HEK293 (cell line): ENCODE results near the gene PTH2.

ENCODE experiments used
- CTCF ChIA-PET: fragments of 350-600 bp; formaldehyde crosslinking; extraction: SDS; loops from one replicate; lab custom pipeline; 2021; ENCODE audit warnings: antibody characterized with exemption; lab: Yijun Ruan, JAX
- POLR2A ChIA-PET: fragments of 300-600 bp; formaldehyde crosslinking; extraction: SDS; loops from one replicate; lab custom pipeline; 2020; ENCODE audit warnings: antibody characterized with exemption, inconsistent platforms; lab: Yijun Ruan, JAX
- H3K27ac ChIP-seq: fragments of 200-500 bp; sonication (Bioruptor generic); 2 replicates; pipeline ENCODE4 v1.5.1; 2014; ENCODE audit warnings: low read depth, low read length, control low read depth, inconsistent platforms; ENCODE audit errors: extremely low read depth
- H3K36me3 ChIP-seq, 2 experiments: fragments of 200-500 bp in 1 of 2; sonication (Bioruptor generic) in 1 of 2; 1 replicate in 1 of 2; 2 replicates in 1 of 2; pipeline ENCODE4 v1.5.1; 2014 to 2017; ENCODE audit warnings: inconsistent platforms in 2 of 2, low read length in 2 of 2; ENCODE audit not compliant: control insufficient read depth in 2 of 2, insufficient read depth in 1 of 2
- H3K4me1 ChIP-seq: fragments of 200-500 bp; sonication (Bioruptor generic); 2 replicates; pipeline ENCODE4 v1.5.1; 2014; ENCODE audit warnings: mild to moderate bottlenecking, low read length, inconsistent platforms; ENCODE audit not compliant: control insufficient read depth, insufficient read depth
- H3K4me3 ChIP-seq: 2 replicates; pipeline ENCODE4 v1.5.1; 2011; ENCODE audit warnings: low read depth, mild to moderate bottlenecking, control low read depth, low read length, moderate library complexity
- H3K9me3 ChIP-seq: fragments of 200-500 bp; sonication (Bioruptor generic); 2 replicates; pipeline ENCODE4 v1.5.1; 2014; ENCODE audit warnings: low read depth, low read length, inconsistent platforms; ENCODE audit not compliant: control insufficient read depth, insufficient read depth
- BCL11A ChIP-seq: fragments of 450-650 bp; formaldehyde crosslinking; IDR thresholded peaks from 2 replicates; pipeline ENCODE4 v1.5.1; 2016; ENCODE audit warnings: low read depth, missing biosample characterization, missing genetic modification characterization
- HOXD13 ChIP-seq: sonication (generic); formaldehyde crosslinking; IDR thresholded peaks from 2 replicates; pipeline ENCODE4 v1.8.0; 2022; ENCODE audit warnings: missing genetic modification reagents, borderline replicate concordance
- PRDM10 ChIP-seq: fragments of 450-650 bp; formaldehyde crosslinking; IDR thresholded peaks from 2 replicates; pipeline ENCODE4 v1.5.1; 2016; ENCODE audit warnings: missing biosample characterization, missing genetic modification characterization
- RBAK ChIP-seq: fragments of 450-650 bp; formaldehyde crosslinking; IDR thresholded peaks from 2 replicates; pipeline ENCODE4 v1.5.1; 2016; ENCODE audit warnings: missing biosample characterization, missing genetic modification characterization
- REPIN1 ChIP-seq: fragments of 450-650 bp; formaldehyde crosslinking; IDR thresholded peaks from 2 replicates; pipeline ENCODE4 v1.5.1; 2017; ENCODE audit warnings: missing biosample characterization, missing genetic modification characterization, low read depth
- SP3 ChIP-seq: fragments of 450-650 bp; formaldehyde crosslinking; IDR thresholded peaks from 2 replicates; pipeline ENCODE4 v1.5.1; 2016; ENCODE audit warnings: missing biosample characterization, missing genetic modification characterization
- TSHZ1 ChIP-seq: fragments of 450-650 bp; formaldehyde crosslinking; IDR thresholded peaks from 2 replicates; pipeline ENCODE4 v1.5.1; 2016; ENCODE audit warnings: missing biosample characterization, missing genetic modification characterization, borderline replicate concordance
- YY2 ChIP-seq: fragments of 450-650 bp; formaldehyde crosslinking; IDR thresholded peaks from 2 replicates; pipeline ENCODE4 v1.5.1; 2016; ENCODE audit warnings: missing biosample characterization, missing genetic modification characterization
- ZBTB7A ChIP-seq: fragments of 450-650 bp; formaldehyde crosslinking; IDR thresholded peaks from 2 replicates; pipeline ENCODE4 v1.5.1; 2016; ENCODE audit warnings: low read depth, missing biosample characterization, missing genetic modification characterization
- ZFP37 ChIP-seq: fragments of 450-650 bp; formaldehyde crosslinking; IDR thresholded peaks from 2 replicates; pipeline ENCODE4 v1.5.1; 2016; ENCODE audit warnings: missing biosample characterization, missing genetic modification characterization
- ZNF169 ChIP-seq: fragments of 450-650 bp; formaldehyde crosslinking; IDR thresholded peaks from 2 replicates; pipeline ENCODE4 v1.5.1; 2016; ENCODE audit warnings: missing biosample characterization, missing genetic modification characterization
- ZNF2 ChIP-seq: fragments of 450-650 bp; formaldehyde crosslinking; IDR thresholded peaks from 2 replicates; pipeline ENCODE4 v1.5.1; 2016; ENCODE audit warnings: missing biosample characterization, missing genetic modification characterization
- ZNF214 ChIP-seq: fragments of 450-650 bp; formaldehyde crosslinking; IDR thresholded peaks from 2 replicates; pipeline ENCODE4 v1.5.1; 2017; ENCODE audit warnings: missing biosample characterization, mild to moderate bottlenecking, missing genetic modification characterization, borderline replicate concordance
- ZNF26 ChIP-seq: fragments of 450-650 bp; formaldehyde crosslinking; IDR thresholded peaks from 2 replicates; pipeline ENCODE4 v1.5.1; 2016; ENCODE audit warnings: missing biosample characterization, missing genetic modification characterization
- ZNF354C ChIP-seq: fragments of 450-650 bp; formaldehyde crosslinking; IDR thresholded peaks from 2 replicates; pipeline ENCODE4 v1.5.1; 2016; ENCODE audit warnings: missing biosample characterization, missing genetic modification characterization, low read depth, borderline replicate concordance
- ZNF404 ChIP-seq: fragments of 450-650 bp; formaldehyde crosslinking; IDR thresholded peaks from 2 replicates; pipeline ENCODE4 v1.5.1; 2017; ENCODE audit warnings: missing biosample characterization, missing genetic modification characterization
- ZNF426 ChIP-seq: fragments of 450-650 bp; formaldehyde crosslinking; IDR thresholded peaks from 2 replicates; pipeline ENCODE4 v1.5.1; 2017; ENCODE audit warnings: missing biosample characterization, missing genetic modification characterization, mild to moderate bottlenecking, inconsistent platforms, moderate library complexity
- ZNF530 ChIP-seq: fragments of 450-650 bp; formaldehyde crosslinking; IDR thresholded peaks from 2 replicates; pipeline ENCODE4 v1.5.1; 2016; ENCODE audit warnings: low read depth, missing biosample characterization, missing genetic modification characterization
- ZNF580 ChIP-seq: fragments of 450-650 bp; formaldehyde crosslinking; IDR thresholded peaks from 2 replicates; pipeline ENCODE4 v1.5.1; 2016; ENCODE audit warnings: missing biosample characterization, missing genetic modification characterization
- ZNF776 ChIP-seq: fragments of 450-650 bp; formaldehyde crosslinking; IDR thresholded peaks from 2 replicates; pipeline ENCODE4 v1.5.0; 2017; ENCODE audit warnings: missing biosample characterization, missing genetic modification characterization, borderline replicate concordance
- ZNF791 ChIP-seq: fragments of 450-650 bp; formaldehyde crosslinking; IDR thresholded peaks from 2 replicates; pipeline ENCODE4 v1.5.1; 2016; ENCODE audit warnings: missing biosample characterization, missing genetic modification characterization
- ZSCAN16 ChIP-seq: fragments of 450-650 bp; formaldehyde crosslinking; IDR thresholded peaks from 2 replicates; pipeline ENCODE4 v1.5.1; 2016; ENCODE audit warnings: missing biosample characterization, missing genetic modification characterization

PTH2 gene

GRCh38 chr19:49389406-49389805 is 33.8 kb downstream of the PTH2 start:
- Histone ChIP-seq H3K9me3 (no peaks in the 10 kb centered on the region), H3K27ac (no peak overlapping the region), H3K4me3 (no peak overlapping the region), H3K4me1 (no peaks in the 10 kb centered on the region), H3K36me3 (no peaks in the 10 kb centered on the region)
- ChIA-PET CTCF (interaction anchor here (0.6 to 3.4 kb wide), 6 partner anchors 26 to 423 kb away, joined by 3 to 33 read pairs (median 4); partner anchors contain the start of genes DKKL1, GFY and PIH1D1), POLR2A (no interaction called here)
- no peak for TF ChIP-seq ZNF169
- TF ChIP-seq ZNF354C = no peak
- no peak for TF ChIP-seq ZNF214 (tag by site-specific recombination)
- no peak for TF ChIP-seq REPIN1 (tag by site-specific recombination)
- no peak for TF ChIP-seq TSHZ1 (tag by site-specific recombination)
- no peak for TF ChIP-seq ZNF530 (tag by site-specific recombination)
- TF ChIP-seq ZNF580 (tag by site-specific recombination) = no peak
- no peak for TF ChIP-seq RBAK (tag by site-specific recombination)
- no peak for TF ChIP-seq ZNF404 (tag by site-specific recombination)
- no peak for TF ChIP-seq ZNF791 (tag by site-specific recombination)
- no peak for TF ChIP-seq ZNF26
- no peak for TF ChIP-seq HOXD13 (CRISPR knock-in tag)
- TF ChIP-seq ZSCAN16 (tag by site-specific recombination) = no peak
- TF ChIP-seq ZNF776 (tag by site-specific recombination) = no peak
- TF ChIP-seq BCL11A (tag by site-specific recombination) = no peak

- H3K36me3 ChIP-seq = no peaks in the 10 kb centered on the region
- H3K9me3 ChIP-seq = no peaks in the 10 kb centered on the region
- no peak within 1 kb of the TSS for H3K27ac ChIP-seq
- H3K4me1 ChIP-seq = no peaks in the 10 kb centered on the region
- TF ChIP-seq ZBTB7A (tag by site-specific recombination) = no peak
- TF ChIP-seq, all 188 proteins: peak for 0
- ChIA-PET POLR2A (interaction anchor here (0.6 to 0.7 kb wide), 2 partner anchors 16 to 170 kb away, joined by 3 read pairs; no protein-coding TSS in a partner anchor), CTCF (interaction anchor here (1.0 kb wide), 2 partner anchors 18 to 88 kb away, joined by 4 read pairs; no protein-coding TSS in a partner anchor)
- H3K4me3 ChIP-seq = no peak within 1 kb of the TSS
Measured at GRCh38 chr19:49387936-49388372, 35.3 kb downstream of the PTH2 start, which contains the start of gene KASH5. TSS of gene KASH5 (plus strand) at chr19:49388249. CDS start at chr19:49390884, 2,635 bp downstream.

- ChIA-PET POLR2A (interaction anchor here (0.8 to 1.5 kb wide), 2 partner anchors 9 to 59 kb away, joined by 3 to 6 read pairs; no protein-coding TSS in a partner anchor), CTCF (interaction anchor here (0.6 to 1.9 kb wide), 6 partner anchors 8 to 187 kb away, joined by 3 to 5 read pairs (median 4); no protein-coding TSS in a partner anchor)
- Histone ChIP-seq H3K27ac (no peak overlapping the region), H3K4me3 (no peak overlapping the region), H3K4me1 (no peaks in the 10 kb centered on the region), H3K9me3 (no peaks in the 10 kb centered on the region), H3K36me3 (no peaks in the 10 kb centered on the region)
- TF ChIP-seq YY2 (tag by site-specific recombination) (no peak), ZNF2 (tag by site-specific recombination) (no peak), SP3 (no peak), ZSCAN16 (tag by site-specific recombination) (no peak), ZFP37 (tag by site-specific recombination) (no peak), ZNF426 (tag by site-specific recombination) (no peak), PRDM10 (tag by site-specific recombination) (no peak)
Measured at GRCh38 chr19:49383599-49383998, 39.6 kb downstream of the PTH2 start.
